Activated CD8-positive, alpha-beta T cell treated with anti-CD3 and anti-CD28 coated beads for 36 hours (primary cell): ENCODE results near the gene ANTXR1. TPM values are rescaled to one million over a fixed set of nuclear protein-coding genes. Genes with fewer than 3 reads are reported as not detected.

ENCODE experiments used
- ATAC-seq: fragments of 200-7000 bp; cut with Tn5 transposase; one replicate; pipeline ENCODE4 v1.10.0; 2021; ENCODE audit warnings: mild to moderate bottlenecking, moderate library complexity
- CTCF ChIA-PET: fragments of 350-600 bp; sonication (Branson Sonifier 250); formaldehyde crosslinking; loops from one replicate; lab custom pipeline; 2021; ENCODE audit warnings: antibody characterized with exemption; lab: Charles Lee
- POLR2A ChIA-PET: fragments of 350-600 bp; sonication (Branson Sonifier 250); formaldehyde crosslinking; loops from one replicate; lab custom pipeline; 2021; ENCODE audit warnings: antibody characterized with exemption; lab: Charles Lee
- DNase-seq: peaks from one replicate; pipeline ENCODE4 v3.0.0-alpha.2; 2020
- H3K27ac Mint-ChIP-seq: one replicate; pipeline ENCODE4 v1.8.0; 2021; ENCODE audit warnings: mild to moderate bottlenecking, mixed read lengths
- H3K27me3 Mint-ChIP-seq: one replicate; pipeline ENCODE4 v1.8.0; 2021; ENCODE audit warnings: mixed read lengths
- H3K36me3 Mint-ChIP-seq: one replicate; pipeline ENCODE4 v1.8.0; 2021; ENCODE audit warnings: low read depth, mixed read lengths
- H3K4me1 Mint-ChIP-seq: one replicate; pipeline ENCODE4 v1.8.0; 2021; ENCODE audit warnings: low read depth, mixed read lengths
- H3K4me3 Mint-ChIP-seq: one replicate; pipeline ENCODE4 v1.8.0; 2021; ENCODE audit warnings: mild to moderate bottlenecking, moderate library complexity, mixed read lengths
- H3K9me3 Mint-ChIP-seq: one replicate; pipeline ENCODE4 v1.8.0; 2021; ENCODE audit warnings: mixed read lengths
- CTCF ChIP-seq: fragments of 200-600 bp; IDR thresholded peaks from one replicate; pipeline ENCODE4 v1.8.0; 2022; ENCODE audit warnings: antibody characterized with exemption, mild to moderate bottlenecking
- intact Hi-C: fragments of 100-400 bp; cut with micrococcal nuclease; formaldehyde crosslinking; loops from one replicate; pipeline ENCODE4 v1.10.0; 2022
- total RNA-seq, 2 experiments: library from RNA; stranded (reverse); gene quantifications; one replicate each; pipeline ENCODE4 v1.2.3, GENCODE V29; 2021

Gene ANTXR1
- total RNA-seq, 2 experiments from 2014 or later, result 0.05 to 0.09 TPM

- intact Hi-C loops, result no loop called here
- no peak for TF ChIP-seq CTCF
- Mint-ChIP-seq H3K36me3 (no peaks in the 10 kb centered on the region), H3K9me3 (no peaks in the 10 kb centered on the region), H3K4me3 (no peak overlapping the region), H3K27ac (no peak overlapping the region), H3K4me1 (no peaks in the 10 kb centered on the region), H3K27me3 (peaks cover 2% of the 10 kb centered on the region)
- ChIA-PET POLR2A (no interaction called here), CTCF (no interaction called here)
- DNase-seq (no peak), ATAC-seq (no peak)
These were observed 90.4 kb downstream of the ANTXR1 start for GRCh38 chr2:69103419-69103818.

GRCh38 chr2:69104261-69104660, 91.3 kb downstream of the ANTXR1 start:
- Mint-ChIP-seq H3K4me1 (no peaks in the 10 kb centered on the region), H3K36me3 (no peaks in the 10 kb centered on the region), H3K27ac (no peak overlapping the region), H3K9me3 (no peaks in the 10 kb centered on the region), H3K27me3 (peaks cover 6% of the 10 kb centered on the region), H3K4me3 (no peak overlapping the region)
- DNase-seq (no peak), ATAC-seq (no peak)
- CTCF ChIA-PET, result no interaction called here
- intact Hi-C loops, result no loop called here
- POLR2A ChIA-PET, result no interaction called here
- TF ChIP-seq CTCF, result no peak

- ChIA-PET CTCF (interaction anchor here (1.6 kb wide), 1 partner anchor 32 kb away, joined by 3 read pairs; no protein-coding TSS in a partner anchor), POLR2A (no interaction called here)
- no peak for TF ChIP-seq CTCF
- no peaks in the 10 kb centered on the region for H3K4me1 Mint-ChIP-seq
- H3K9me3 Mint-ChIP-seq, result no peaks in the 10 kb centered on the region
- no peaks in the 10 kb centered on the region for H3K36me3 Mint-ChIP-seq
- ATAC-seq, result no peak
- DNase-seq, result no peak
- H3K4me3 Mint-ChIP-seq, result no peak overlapping the region
- H3K27me3 Mint-ChIP-seq, result peaks cover 10% of the 10 kb centered on the region
- no peak overlapping the region for H3K27ac Mint-ChIP-seq
- intact Hi-C loops, result no loop called here
These were observed 96.3 kb downstream of the ANTXR1 start for GRCh38 chr2:69109255-69109654.

- DNase-seq (no peak), ATAC-seq (no peak)
- intact Hi-C loops, result no loop called here
- peaks cover 10% of the 10 kb centered on the region for H3K27me3 Mint-ChIP-seq
- H3K4me3 Mint-ChIP-seq, result no peak overlapping the region
- no peaks in the 10 kb centered on the region for H3K36me3 Mint-ChIP-seq
- no peaks in the 10 kb centered on the region for H3K9me3 Mint-ChIP-seq
- H3K27ac Mint-ChIP-seq, result no peak overlapping the region
- CTCF ChIA-PET, result no interaction called here
- TF ChIP-seq CTCF, result no peak
- H3K4me1 Mint-ChIP-seq, result no peaks in the 10 kb centered on the region
- POLR2A ChIA-PET, result no interaction called here
These were observed 98.1 kb downstream of the ANTXR1 start for GRCh38 chr2:69111076-69111475.

- DNase-seq (no peak), ATAC-seq (no peak)
- no peak for TF ChIP-seq CTCF
- peaks cover 7% of the 10 kb centered on the region for H3K27me3 Mint-ChIP-seq
- H3K4me1 Mint-ChIP-seq, result no peaks in the 10 kb centered on the region
- no peak overlapping the region for H3K27ac Mint-ChIP-seq
- POLR2A ChIA-PET, result no interaction called here
- H3K9me3 Mint-ChIP-seq, result no peaks in the 10 kb centered on the region
- no peaks in the 10 kb centered on the region for H3K36me3 Mint-ChIP-seq
- intact Hi-C loops, result no loop called here
- CTCF ChIA-PET, result no interaction called here
- H3K4me3 Mint-ChIP-seq, result no peak overlapping the region
These were observed 100.6 kb downstream of the ANTXR1 start for GRCh38 chr2:69113627-69114026.
